H9 (cell line): Measurements from ENCODE around the gene ITCH. TPM values are rescaled to one million over a fixed set of nuclear protein-coding genes. Genes with fewer than 3 reads are reported as not detected.
"Not testable (repeated sequence)": the region's sequence is repeated elsewhere in the genome, so short reads cannot be mapped to it uniquely, and the experiment has no call there.

Experiments
- DNase-seq: peaks from one replicate; pipeline ENCODE4 v3.0.0-alpha.2; 2017
- H2AFZ ChIP-seq: one replicate; pipeline ENCODE4 v1.6.1; 2013; ENCODE audit warnings: mild to moderate bottlenecking, low read length, control low read depth, moderate library complexity
- H2AK5ac ChIP-seq: 2 replicates; pipeline ENCODE4 v1.6.1; 2013; ENCODE audit warnings: low read length, control low read depth, mixed read lengths; ENCODE audit not compliant: insufficient read length
- H2BK120ac ChIP-seq: one replicate; pipeline ENCODE4 v1.6.1; 2013; ENCODE audit warnings: low read depth, mild to moderate bottlenecking, low read length, control low read depth, inconsistent platforms; ENCODE audit not compliant: poor library complexity, severe bottlenecking
- H2BK12ac ChIP-seq: 2 replicates; pipeline ENCODE4 v1.6.1; 2013; ENCODE audit warnings: low read length, control low read depth, mixed read lengths, low read depth; ENCODE audit not compliant: insufficient read length
- H2BK15ac ChIP-seq: 2 replicates; pipeline ENCODE4 v1.6.1; 2013; ENCODE audit warnings: low read depth, low read length, control low read depth
- H2BK20ac ChIP-seq: one replicate; pipeline ENCODE4 v1.6.1; 2013; ENCODE audit warnings: low read depth, mild to moderate bottlenecking, low read length, control low read depth, inconsistent platforms; ENCODE audit not compliant: poor library complexity, severe bottlenecking
- H2BK5ac ChIP-seq: 2 replicates; pipeline ENCODE4 v1.6.1; 2013; ENCODE audit warnings: low read length, control low read depth, mixed read lengths; ENCODE audit not compliant: insufficient read length
- H3K14ac ChIP-seq: 2 replicates; pipeline ENCODE4 v1.6.1; 2013; ENCODE audit warnings: low read length, control low read depth; ENCODE audit not compliant: insufficient read depth
- H3K18ac ChIP-seq: 2 replicates; pipeline ENCODE4 v1.6.1; 2013; ENCODE audit warnings: low read depth, mild to moderate bottlenecking, mixed read lengths, low read length, control low read depth; ENCODE audit not compliant: insufficient read length
- H3K23ac ChIP-seq: 2 replicates; pipeline ENCODE4 v1.6.1; 2013; ENCODE audit warnings: low read length, control low read depth, mixed read lengths, low read depth; ENCODE audit not compliant: insufficient read length
- H3K23me2 ChIP-seq: 2 replicates; pipeline ENCODE4 v1.6.1; 2013; ENCODE audit warnings: low read depth, mild to moderate bottlenecking, mixed read lengths, low read length, control low read depth; ENCODE audit not compliant: insufficient read length, poor library complexity, severe bottlenecking
- H3K27ac ChIP-seq: 2 replicates; pipeline ENCODE4 v1.5.1; 2013; ENCODE audit warnings: low read length, control low read depth, mixed read lengths, low read depth; ENCODE audit not compliant: insufficient read length
- H3K27me3 ChIP-seq: 2 replicates; pipeline ENCODE4 v1.6.1; 2013; ENCODE audit warnings: low read length, control low read depth, inconsistent platforms; ENCODE audit not compliant: insufficient read depth
- H3K4ac ChIP-seq: 2 replicates; pipeline ENCODE4 v1.6.1; 2013; ENCODE audit warnings: low read depth, mild to moderate bottlenecking, control low read depth, inconsistent platforms, low read length, moderate library complexity
- H3K4me1 ChIP-seq: 2 replicates; pipeline ENCODE4 v1.6.1; 2013; ENCODE audit warnings: low read length, control low read depth, inconsistent platforms; ENCODE audit not compliant: insufficient read depth
- H3K4me2 ChIP-seq: 2 replicates; pipeline ENCODE4 v1.6.1; 2013; ENCODE audit warnings: low read length, control low read depth, mixed read lengths; ENCODE audit not compliant: insufficient read length, insufficient read depth
- H3K56ac ChIP-seq: 2 replicates; pipeline ENCODE4 v1.6.1; 2013; ENCODE audit warnings: low read depth, mild to moderate bottlenecking, mixed read lengths, low read length, control low read depth; ENCODE audit not compliant: insufficient read length
- H3K79me1 ChIP-seq: 2 replicates; pipeline ENCODE4 v1.6.1; 2013; ENCODE audit warnings: low read depth, mild to moderate bottlenecking, moderate library complexity, low read length, control low read depth, inconsistent platforms; ENCODE audit not compliant: insufficient read depth, poor library complexity, severe bottlenecking
- H3K79me2 ChIP-seq: 2 replicates; pipeline ENCODE4 v1.6.1; 2013; ENCODE audit warnings: low read length, control low read depth, inconsistent platforms; ENCODE audit not compliant: insufficient read depth
- H3K9ac ChIP-seq: 2 replicates; pipeline ENCODE4 v1.6.1; 2013; ENCODE audit warnings: low read length, control low read depth, mixed read lengths; ENCODE audit not compliant: insufficient read length; ENCODE audit errors: extremely low read depth
- H3K9me3 ChIP-seq: one replicate; pipeline ENCODE4 v1.6.1; 2013; ENCODE audit warnings: low read depth, low read length, inconsistent platforms; ENCODE audit not compliant: control insufficient read depth
- H3T11ph ChIP-seq: one replicate; pipeline ENCODE4 v1.6.1; 2013; ENCODE audit warnings: mild to moderate bottlenecking, low read length, control low read depth, inconsistent platforms
- H4K20me1 ChIP-seq: one replicate; pipeline ENCODE4 v1.6.1; 2013; ENCODE audit not compliant: control insufficient read depth, insufficient read length, insufficient read depth
- H4K5ac ChIP-seq: 2 replicates; pipeline ENCODE4 v1.6.1; 2013; ENCODE audit warnings: low read depth, mild to moderate bottlenecking, mixed read lengths, low read length, control low read depth; ENCODE audit not compliant: insufficient read length
- H4K8ac ChIP-seq: replicated peaks from 2 replicates; pipeline ENCODE4 v1.6.1; 2013; ENCODE audit warnings: low read length, control low read depth, mixed read lengths, low read depth; ENCODE audit not compliant: insufficient read length
- H4K91ac ChIP-seq: 2 replicates; pipeline ENCODE4 v1.6.1; 2013; ENCODE audit warnings: low read depth, mild to moderate bottlenecking, moderate library complexity, mixed read lengths, low read length, control low read depth; ENCODE audit not compliant: insufficient read length
- H3K27ac Mint-ChIP-seq, 3 experiments: 2 replicates in 2 of 3; 3 replicates in 1 of 3; pipeline ENCODE4 v1.8.0; 2020 to 2021; ENCODE audit warnings: mixed read lengths in 3 of 3, mild to moderate bottlenecking in 1 of 3, moderate library complexity in 1 of 3
- H3K27me3 Mint-ChIP-seq: 2 replicates; pipeline ENCODE4 v1.8.0; 2021; ENCODE audit warnings: low read depth, mild to moderate bottlenecking, moderate library complexity, mixed read lengths
- H3K36me3 Mint-ChIP-seq, 3 experiments: 2 replicates in 2 of 3; 3 replicates in 1 of 3; pipeline ENCODE4 v1.8.0; 2020 to 2021; ENCODE audit warnings: low read depth in 3 of 3, mixed read lengths in 3 of 3; ENCODE audit not compliant: insufficient read depth in 1 of 3
- H3K4me1 Mint-ChIP-seq, 2 experiments: 2 replicates each; pipeline ENCODE4 v1.8.0; 2020; ENCODE audit warnings: mixed read lengths in 2 of 2
- H3K4me3 Mint-ChIP-seq, 2 experiments: 2 replicates in 1 of 2; 3 replicates in 1 of 2; pipeline ENCODE4 v1.8.0; 2020 to 2021; ENCODE audit warnings: mild to moderate bottlenecking in 2 of 2, mixed read lengths in 2 of 2, moderate library complexity in 1 of 2
- H3K9me3 Mint-ChIP-seq, 2 experiments: 2 replicates in 1 of 2; 3 replicates in 1 of 2; pipeline ENCODE4 v1.8.0; 2020; ENCODE audit warnings: mild to moderate bottlenecking in 2 of 2, mixed read lengths in 2 of 2, moderate library complexity in 1 of 2
- WGBS: extraction: QIAGEN DNeasy Blood & Tissue Kit; methylation state at CpG from one replicate; pipeline ENCODE4 v1.1.7; 2013; ENCODE audit warnings: missing lambda C conversion rate, low lambda C conversion rate, mixed read lengths; ENCODE audit not compliant: insufficient read length; ENCODE audit errors: extremely low coverage; 5-methylcytosine and 5-hydroxymethylcytosine counted together
- total RNA-seq: library from RNA; stranded (reverse); gene quantifications from 2 replicates; pipeline ENCODE4 v1.2.1, GENCODE V29; 2021
- TF ChIP-seq, protein P1 (sequence below): fragments of 200-600 bp; sonication (generic); conservative IDR thresholded peaks from 3 replicates; pipeline ENCODE4 v1.8.0; 2021; ENCODE audit warnings: antibody characterized with exemption, mild to moderate bottlenecking

Gene ITCH
- total RNA-seq, 1 experiment from 2014 or later = 55.9 TPM

DNA sequence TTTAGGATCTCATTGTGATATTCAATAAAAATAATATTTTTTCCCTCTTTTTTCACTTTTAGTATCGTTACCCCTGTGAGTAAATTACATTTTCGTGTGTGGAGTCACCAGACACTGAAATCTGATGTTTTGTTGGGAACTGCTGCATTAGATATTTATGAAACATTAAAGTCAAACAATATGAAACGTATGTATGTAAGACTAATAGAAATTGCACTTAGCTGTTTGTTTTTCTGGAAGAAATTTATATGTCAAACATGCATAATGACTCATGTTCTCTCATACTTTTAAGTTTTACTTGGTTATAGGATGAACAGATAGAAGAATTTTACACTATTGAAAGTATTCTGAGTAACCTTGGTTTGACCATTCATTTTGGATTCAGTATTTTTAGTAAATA lies 49.4 kb downstream of the ITCH start:
- Histone ChIP-seq H2BK5ac (no peak overlapping the region), H4K20me1 (no peaks in the 10 kb centered on the region), H3K23ac (no peak overlapping the region), H2BK12ac (no peak overlapping the region), H3K9me3 (no peaks in the 10 kb centered on the region), H3K56ac (no peak overlapping the region), H3T11ph (no peak overlapping the region), H3K79me2 (no peaks in the 10 kb centered on the region), H3K79me1 (peaks cover 7% of the 10 kb centered on the region), H3K18ac (no peak overlapping the region), H3K14ac (no peak overlapping the region), H4K8ac (no peak overlapping the region), H2BK20ac (no peak overlapping the region), H3K27ac (no peak overlapping the region), H2BK120ac (no peak overlapping the region), H3K23me2 (no peaks in the 10 kb centered on the region), H4K91ac (no peak overlapping the region), H2AFZ (no peak overlapping the region), H2AK5ac (no peak overlapping the region), H3K4me2 (no peak overlapping the region), H3K27me3 (no peaks in the 10 kb centered on the region), H3K9ac (no peak overlapping the region), H3K4ac (no peak overlapping the region), H3K4me1 (no peaks in the 10 kb centered on the region), H2BK15ac (no peak overlapping the region), H4K5ac (no peak overlapping the region)
- DNase-seq = no peak
- TF ChIP-seq, protein P1, sequence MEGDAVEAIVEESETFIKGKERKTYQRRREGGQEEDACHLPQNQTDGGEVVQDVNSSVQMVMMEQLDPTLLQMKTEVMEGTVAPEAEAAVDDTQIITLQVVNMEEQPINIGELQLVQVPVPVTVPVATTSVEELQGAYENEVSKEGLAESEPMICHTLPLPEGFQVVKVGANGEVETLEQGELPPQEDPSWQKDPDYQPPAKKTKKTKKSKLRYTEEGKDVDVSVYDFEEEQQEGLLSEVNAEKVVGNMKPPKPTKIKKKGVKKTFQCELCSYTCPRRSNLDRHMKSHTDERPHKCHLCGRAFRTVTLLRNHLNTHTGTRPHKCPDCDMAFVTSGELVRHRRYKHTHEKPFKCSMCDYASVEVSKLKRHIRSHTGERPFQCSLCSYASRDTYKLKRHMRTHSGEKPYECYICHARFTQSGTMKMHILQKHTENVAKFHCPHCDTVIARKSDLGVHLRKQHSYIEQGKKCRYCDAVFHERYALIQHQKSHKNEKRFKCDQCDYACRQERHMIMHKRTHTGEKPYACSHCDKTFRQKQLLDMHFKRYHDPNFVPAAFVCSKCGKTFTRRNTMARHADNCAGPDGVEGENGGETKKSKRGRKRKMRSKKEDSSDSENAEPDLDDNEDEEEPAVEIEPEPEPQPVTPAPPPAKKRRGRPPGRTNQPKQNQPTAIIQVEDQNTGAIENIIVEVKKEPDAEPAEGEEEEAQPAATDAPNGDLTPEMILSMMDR = no peak
- Mint-ChIP-seq H3K9me3 (no peaks in the 10 kb centered on the region), H3K27me3 (no peaks in the 10 kb centered on the region), H3K4me1 (no peaks in the 10 kb centered on the region), H3K4me3 (no peak overlapping the region), H3K36me3 (peaks cover 17 to 75% (median 49%) of the 10 kb centered on the region in 3 experiments; a peak in 6 of 7 replicates), H3K27ac (no peak overlapping the region)
- no CpG with 5 or more reads among the region's 3 CpGs for WGBS

GRCh38 chr20:34414525-34414924 lies 51.5 kb downstream of the ITCH start:
- not testable (repeated sequence) for H2BK20ac ChIP-seq, H3K14ac ChIP-seq, H3K27me3 Mint-ChIP-seq, H3K4me1 ChIP-seq, H3T11ph ChIP-seq, H2AFZ ChIP-seq, H3K4me1 Mint-ChIP-seq, H4K20me1 ChIP-seq, H3K4ac ChIP-seq, H2BK12ac ChIP-seq, H3K79me2 ChIP-seq, H3K18ac ChIP-seq, H3K23ac ChIP-seq, H4K5ac ChIP-seq, H3K9me3 ChIP-seq, H3K9ac ChIP-seq, H3K56ac ChIP-seq, H3K27ac Mint-ChIP-seq, H2BK15ac ChIP-seq, H4K91ac ChIP-seq, H3K4me3 Mint-ChIP-seq, H4K8ac ChIP-seq, H2BK120ac ChIP-seq, H3K9me3 Mint-ChIP-seq, H2BK5ac ChIP-seq, H3K27me3 ChIP-seq, H2AK5ac ChIP-seq, H3K23me2 ChIP-seq, H3K79me1 ChIP-seq, H3K4me2 ChIP-seq, DNase-seq, H3K27ac ChIP-seq
- WGBS = no CpG with 5 or more reads among the region's 10 CpGs
- peaks cover 16 to 71% (median 49%) of the 10 kb centered on the region in 3 experiments; a peak in 6 of 7 replicates for H3K36me3 Mint-ChIP-seq
